Natural killer cell (primary cell): Measurements from ENCODE around the gene HTR1B. TPM values are rescaled to one million over a fixed set of nuclear protein-coding genes. Genes with fewer than 3 reads are reported as not detected.

Experiments
- ATAC-seq, 3 donors: fragments of 150-1000 bp in 2 of 3; fragments of 200-7000 bp in 1 of 3; cut with Tn5 transposase; 1 replicate in 1 of 3; 2 replicates in 2 of 3; pipeline ENCODE4 v1.10.0; 2021; ENCODE audit warnings: mild to moderate bottlenecking in 2 of 3, moderate library complexity in 2 of 3
- DNase-seq, 2 donors: peaks; one replicate each; pipeline versions ENCODE4 v3.0.0 to v3.0.0-alpha.2; 2013 to 2021; ENCODE audit warnings: mixed read lengths in 1 of 2
- H3K27ac ChIP-seq: one replicate; pipeline ENCODE4 v1.5.1; 2013; ENCODE audit warnings: mild to moderate bottlenecking, low read length
- H3K27me3 ChIP-seq: one replicate; pipeline ENCODE4 v1.6.1; 2013; ENCODE audit warnings: low read length; ENCODE audit not compliant: control insufficient read depth, insufficient read depth
- H3K36me3 ChIP-seq: one replicate; pipeline ENCODE4 v1.6.1; 2013; ENCODE audit warnings: low read length; ENCODE audit not compliant: control insufficient read depth, insufficient read depth
- H3K4me1 ChIP-seq: one replicate; pipeline ENCODE4 v1.6.1; 2013; ENCODE audit warnings: low read length; ENCODE audit not compliant: control insufficient read depth, insufficient read depth
- H3K4me3 ChIP-seq: one replicate; pipeline ENCODE4 v1.5.1; 2013; ENCODE audit warnings: low read length
- H3K9me3 ChIP-seq: one replicate; pipeline ENCODE4 v1.6.1; 2013; ENCODE audit warnings: low read length; ENCODE audit not compliant: control insufficient read depth, insufficient read depth
- H3K27ac Mint-ChIP-seq, 2 donors: one replicate each; pipeline ENCODE4 v1.8.0; 2022; ENCODE audit warnings: mild to moderate bottlenecking in 2 of 2, mixed read lengths in 2 of 2, moderate library complexity in 1 of 2
- H3K27me3 Mint-ChIP-seq, 2 donors: one replicate each; pipeline ENCODE4 v1.8.0; 2022; ENCODE audit warnings: low read depth in 2 of 2, mixed read lengths in 2 of 2
- H3K36me3 Mint-ChIP-seq: one replicate; pipeline ENCODE4 v1.8.0; 2022; ENCODE audit warnings: mixed read lengths
- H3K4me1 Mint-ChIP-seq, 2 donors: one replicate each; pipeline ENCODE4 v1.8.0; 2022; ENCODE audit warnings: mixed read lengths in 2 of 2
- H3K4me3 Mint-ChIP-seq: one replicate; pipeline ENCODE4 v1.8.0; 2022; ENCODE audit warnings: mild to moderate bottlenecking, moderate library complexity, mixed read lengths
- H3K9me3 Mint-ChIP-seq, 2 donors: one replicate each; pipeline ENCODE4 v1.8.0; 2022; ENCODE audit warnings: mixed read lengths in 2 of 2
- WGBS: methylation state at CpG from one replicate; pipeline ENCODE4 v1.1.7; 2013; ENCODE audit warnings: missing lambda C conversion rate; ENCODE audit not compliant: insufficient coverage; 5-methylcytosine and 5-hydroxymethylcytosine counted together
- intact Hi-C: fragments of 100-400 bp; cut with micrococcal nuclease; formaldehyde crosslinking; loops from one replicate; pipeline ENCODE4 v1.14.2; 2022
- total RNA-seq, 4 donors: library from RNA; stranded (reverse); fragments of 120-200 nt in 1 of 4; gene quantifications; one replicate each; pipeline versions ENCODE4 v1.2.3 to v1.2.4, GENCODE V29; 2013 to 2022
- TF ChIP-seq, protein P1 (sequence below): fragments of 200-600 bp; IDR thresholded peaks from one replicate; pipeline ENCODE4 v1.8.0; 2022; ENCODE audit warnings: antibody characterized with exemption

The HTR1B gene
- total RNA-seq, 3 donors from 2014 or later (not counting 1 experiment from before 2014, with no cell fraction given) = 0.48 TPM; not detected in 2

DNA sequence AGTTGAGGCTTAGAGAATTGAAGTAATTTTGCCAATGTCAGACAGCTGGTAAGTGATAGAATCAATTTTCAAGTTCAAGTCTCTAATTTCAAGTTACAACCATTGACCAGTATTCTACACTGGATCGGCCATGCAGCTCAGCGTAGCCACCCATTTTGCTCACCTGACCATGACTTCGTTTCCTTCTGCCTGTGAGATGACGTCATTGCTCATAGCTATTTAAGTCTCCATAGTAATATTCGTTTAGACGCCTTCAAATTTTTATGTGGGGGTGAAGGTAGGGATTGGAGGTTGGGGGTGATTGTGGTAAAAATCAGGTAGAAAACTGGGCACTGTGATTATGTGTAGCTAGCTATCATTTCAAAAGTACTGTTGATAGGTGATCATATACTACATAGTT, 5.6 kb upstream of the HTR1B start:
- no peak overlapping the region for H3K27ac Mint-ChIP-seq
- DNase-seq (no peak), ATAC-seq (no peak)
- peaks cover 3 to 13% of the 10 kb centered on the region in 2 donors for H3K9me3 Mint-ChIP-seq
- H3K4me3 Mint-ChIP-seq = no peak overlapping the region
- H3K27me3 Mint-ChIP-seq = peaks cover 19 to 21% of the 10 kb centered on the region in 2 donors
- peaks cover 10% of the 10 kb centered on the region in 2 donors for H3K4me1 Mint-ChIP-seq
- H3K4me3 ChIP-seq = no peak overlapping the region
- TF ChIP-seq, protein P1, sequence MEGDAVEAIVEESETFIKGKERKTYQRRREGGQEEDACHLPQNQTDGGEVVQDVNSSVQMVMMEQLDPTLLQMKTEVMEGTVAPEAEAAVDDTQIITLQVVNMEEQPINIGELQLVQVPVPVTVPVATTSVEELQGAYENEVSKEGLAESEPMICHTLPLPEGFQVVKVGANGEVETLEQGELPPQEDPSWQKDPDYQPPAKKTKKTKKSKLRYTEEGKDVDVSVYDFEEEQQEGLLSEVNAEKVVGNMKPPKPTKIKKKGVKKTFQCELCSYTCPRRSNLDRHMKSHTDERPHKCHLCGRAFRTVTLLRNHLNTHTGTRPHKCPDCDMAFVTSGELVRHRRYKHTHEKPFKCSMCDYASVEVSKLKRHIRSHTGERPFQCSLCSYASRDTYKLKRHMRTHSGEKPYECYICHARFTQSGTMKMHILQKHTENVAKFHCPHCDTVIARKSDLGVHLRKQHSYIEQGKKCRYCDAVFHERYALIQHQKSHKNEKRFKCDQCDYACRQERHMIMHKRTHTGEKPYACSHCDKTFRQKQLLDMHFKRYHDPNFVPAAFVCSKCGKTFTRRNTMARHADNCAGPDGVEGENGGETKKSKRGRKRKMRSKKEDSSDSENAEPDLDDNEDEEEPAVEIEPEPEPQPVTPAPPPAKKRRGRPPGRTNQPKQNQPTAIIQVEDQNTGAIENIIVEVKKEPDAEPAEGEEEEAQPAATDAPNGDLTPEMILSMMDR = no peak
- H3K27ac ChIP-seq = no peak overlapping the region
- WGBS = 77% methylated on average over 6 of the region's 6 CpGs
- intact Hi-C loops = no loop called here
- H3K4me1 ChIP-seq = peaks cover 20% of the 10 kb centered on the region
- H3K36me3 ChIP-seq = no peaks in the 10 kb centered on the region
- H3K36me3 Mint-ChIP-seq = peaks cover 18% of the 10 kb centered on the region
- H3K27me3 ChIP-seq = peaks cover 24% of the 10 kb centered on the region
- H3K9me3 ChIP-seq = peaks cover 6% of the 10 kb centered on the region

DNA sequence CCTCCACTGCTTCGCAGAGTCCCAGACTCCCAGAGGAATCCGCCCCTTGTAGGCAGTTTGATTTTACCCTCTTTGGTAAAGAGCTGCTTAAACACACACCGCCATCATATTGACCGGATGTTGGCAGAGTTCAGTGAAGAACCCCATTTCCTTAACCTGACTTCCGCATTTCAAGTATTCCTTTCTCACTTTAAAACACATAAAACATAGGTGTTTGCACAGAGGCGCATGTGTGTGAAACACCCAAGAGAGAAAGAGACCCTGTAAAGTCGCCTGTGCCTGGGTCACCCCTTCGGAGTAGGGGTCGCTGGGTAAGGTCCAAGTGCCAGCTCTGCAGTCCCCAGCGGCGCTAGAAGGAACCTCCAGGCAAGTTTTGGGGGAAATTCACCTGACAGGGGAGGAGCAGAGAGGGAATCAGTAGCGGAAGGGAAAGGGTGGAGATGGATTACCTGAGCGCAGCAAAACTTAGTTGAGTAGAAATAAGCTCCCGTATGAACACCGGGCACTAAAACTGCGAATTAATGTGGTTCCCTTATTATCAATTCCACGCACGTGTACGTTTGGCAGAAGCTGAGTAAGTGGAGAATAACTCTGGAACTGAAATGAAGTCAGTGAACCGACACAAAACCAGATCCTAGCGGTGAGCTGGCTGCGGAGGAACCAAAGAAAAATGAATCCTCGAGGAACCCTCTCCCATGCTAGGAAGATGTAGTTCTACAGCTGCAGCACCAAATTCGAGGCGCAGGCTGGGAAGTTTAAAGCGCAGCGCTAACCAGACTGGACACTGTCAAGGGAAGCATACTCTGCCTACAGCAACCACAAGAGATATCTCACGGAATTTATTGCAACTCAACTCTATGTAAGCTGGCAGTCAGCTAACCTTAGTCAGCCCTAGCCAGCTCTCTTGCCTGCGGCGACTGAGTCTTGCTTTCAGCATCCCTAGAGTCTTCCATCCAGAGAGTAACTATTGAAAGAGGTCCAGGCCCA, 3.5 kb upstream of the HTR1B start:
- Mint-ChIP-seq H3K4me1 (peaks cover 19 to 23% of the 10 kb centered on the region in 2 donors), H3K36me3 (peaks cover 24% of the 10 kb centered on the region), H3K9me3 (peaks cover 10 to 13% of the 10 kb centered on the region in 2 donors), H3K4me3 (peak overlapping the region; percentile 76), H3K27ac (no peak overlapping the region), H3K27me3 (peaks cover 34 to 35% of the 10 kb centered on the region in 2 donors)
- TF ChIP-seq, protein P1 = no peak
- Histone ChIP-seq H3K27me3 (peaks cover 45% of the 10 kb centered on the region), H3K4me1 (peaks cover 38% of the 10 kb centered on the region), H3K36me3 (no peaks in the 10 kb centered on the region), H3K9me3 (peaks cover 20% of the 10 kb centered on the region), H3K27ac (no peak overlapping the region), H3K4me3 (peak overlapping the region; percentile 33)
- WGBS = 18% methylated on average over 30 of the region's 30 CpGs
- intact Hi-C loops = no loop called here
- peak in 1 of 2 donors; percentile 11 for DNase-seq
- peak in 2 of 3 donors; percentile 48 to 49 for ATAC-seq

DNA sequence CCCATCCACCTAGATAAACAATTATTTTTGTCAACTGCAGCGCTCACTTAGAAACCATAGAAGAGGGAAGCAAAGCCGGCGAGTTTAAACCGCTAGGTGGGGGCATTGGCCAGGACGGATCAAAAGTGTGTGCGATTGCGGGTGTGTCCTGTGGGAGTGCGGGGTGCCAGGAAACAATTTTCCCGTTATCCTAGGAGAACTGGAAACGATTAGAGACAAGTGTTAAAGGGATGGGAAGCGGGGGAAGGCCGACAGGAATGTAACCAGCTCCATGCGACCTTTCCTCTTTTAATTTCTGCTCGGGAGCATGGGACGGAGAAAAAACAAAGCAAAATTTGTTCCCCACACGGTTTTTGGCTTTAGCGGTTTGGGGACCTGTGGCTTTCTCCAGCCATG, 2.8 kb upstream of the HTR1B start:
- Histone ChIP-seq H3K36me3 (no peaks in the 10 kb centered on the region), H3K4me1 (peaks cover 38% of the 10 kb centered on the region), H3K4me3 (peak overlapping the region; percentile 33), H3K9me3 (peaks cover 21% of the 10 kb centered on the region), H3K27me3 (peaks cover 46% of the 10 kb centered on the region), H3K27ac (no peak overlapping the region)
- 2% methylated on average over 17 of the region's 17 CpGs for WGBS
- TF ChIP-seq, protein P1 = no peak
- Mint-ChIP-seq H3K4me1 (peaks cover 19 to 23% of the 10 kb centered on the region in 2 donors), H3K27ac (no peak overlapping the region), H3K36me3 (peaks cover 24% of the 10 kb centered on the region), H3K4me3 (peak overlapping the region; percentile 76), H3K27me3 (peaks cover 35 to 39% of the 10 kb centered on the region in 2 donors), H3K9me3 (peaks cover 10 to 13% of the 10 kb centered on the region in 2 donors)
- ATAC-seq = peak in 2 of 3 donors; percentile 39 to 51
- intact Hi-C loops = no loop called here
- DNase-seq = peak in 1 of 2 donors; percentile 14
